ENCODE data around the gene MS4A7. TPM values are rescaled to one million over a fixed set of nuclear protein-coding genes. Genes with fewer than 3 reads are reported as not detected.

Gene MS4A7, protein sequence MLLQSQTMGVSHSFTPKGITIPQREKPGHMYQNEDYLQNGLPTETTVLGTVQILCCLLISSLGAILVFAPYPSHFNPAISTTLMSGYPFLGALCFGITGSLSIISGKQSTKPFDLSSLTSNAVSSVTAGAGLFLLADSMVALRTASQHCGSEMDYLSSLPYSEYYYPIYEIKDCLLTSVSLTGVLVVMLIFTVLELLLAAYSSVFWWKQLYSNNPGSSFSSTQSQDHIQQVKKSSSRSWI
- 3.7 TPM for polyA plus RNA-seq (2013)

DNA sequence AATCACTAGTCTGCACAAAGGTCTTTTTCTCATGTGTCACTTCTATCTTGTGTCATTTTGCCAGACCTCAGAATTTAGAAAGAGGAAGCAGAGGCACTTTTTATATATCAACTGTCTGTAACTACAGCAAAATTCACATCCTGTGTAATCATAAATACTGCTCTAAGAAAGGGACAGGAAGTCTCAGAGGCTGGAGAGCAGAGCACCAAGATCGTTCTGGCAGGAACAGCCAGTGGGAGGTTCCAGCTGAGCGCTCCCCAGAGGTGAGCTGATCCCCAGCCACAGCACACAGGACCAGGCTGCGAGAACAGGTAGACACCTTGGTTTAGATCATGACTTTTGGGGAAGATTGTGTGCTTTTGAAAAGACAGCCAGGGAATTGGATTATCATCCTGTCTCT lies at the start of gene MS4A7:
MS4A7 (plus strand) TSS at position 179 of the 400 bp plus-strand sequence. CDS start 4,610 bp downstream, outside the sequence.
- WGBS (ENCODE audit: insufficient coverage), result 0% methylated on average over 2 of the region's 3 CpGs
- Histone ChIP-seq H3K4me1 (ENCODE audit: control extremely low read depth in 1 of 4, control insufficient read depth in 4 of 4, insufficient read depth in 4 of 4, low read length in 3 of 4) (peaks cover 12 to 41% (median 32%) of the 10 kb centered on the region in 4 experiments), H3K27ac (ENCODE audit: insufficient read depth in 1 of 2, low read depth in 1 of 2, low read length in 2 of 2, poor library complexity in 1 of 2, severe bottlenecking in 2 of 2) (peak within 1 kb of the TSS in 1 of 2 experiments; percentile 63), H3K27me3 (replicated peaks in 2 of 5; ENCODE audit: control insufficient read depth in 4 of 5, insufficient read depth in 5 of 5, low read length in 4 of 5) (no peaks in the 10 kb centered on the region), H3K36me3 (ENCODE audit: control insufficient read depth in 4 of 4, insufficient read depth in 4 of 4, low read length in 3 of 4) (no peaks in the 10 kb centered on the region), H3K4me3 (ENCODE audit: control insufficient read depth in 1 of 7, extremely low read depth in 1 of 7, insufficient read depth in 4 of 7, low read depth in 2 of 7, low read length in 6 of 7) (peak within 1 kb of the TSS in 6 of 7 experiments; percentile 3 to 70 (median 51)), H3K9me3 (ENCODE audit: control extremely low read depth in 1 of 5, control insufficient read depth in 4 of 5, insufficient read depth in 2 of 5, low read depth in 1 of 5, low read length in 4 of 5) (no peaks in the 10 kb centered on the region)
- ChIA-PET POLR2A (no interaction called here), CTCF (interaction anchor here (0.8 to 2.0 kb wide), 6 partner anchors 9 to 239 kb away, joined by 3 to 9 read pairs (median 4); no protein-coding TSS in a partner anchor)
- peak; percentile 67 to 95 (median 91) for DNase-seq

DNA sequence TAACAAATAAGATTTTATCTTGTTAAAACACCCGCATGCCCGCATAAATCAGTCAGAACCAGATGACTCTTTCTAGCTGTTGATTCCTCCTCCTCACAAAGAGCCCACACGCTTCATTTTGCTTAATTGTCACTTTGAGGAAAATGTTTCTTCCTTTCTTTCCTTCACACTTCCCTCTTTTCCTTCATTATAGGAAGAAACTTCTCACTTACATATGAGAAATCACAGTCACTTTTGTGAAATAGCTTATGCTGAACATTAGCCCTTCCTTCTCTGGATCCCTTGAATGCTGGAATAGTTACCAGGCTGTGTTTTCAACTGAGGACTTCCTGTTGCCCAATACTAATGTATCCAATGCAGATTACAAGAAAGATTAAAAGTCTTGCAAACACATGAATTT lies 45.5 kb upstream of the MS4A7 start:
- H3K9me3 ChIP-seq (ENCODE audit: control extremely low read depth in 1 of 5, control insufficient read depth in 4 of 5, insufficient read depth in 2 of 5, low read depth in 1 of 5, low read length in 4 of 5), result no peaks in the 10 kb centered on the region
- no peak overlapping the region for H3K27ac ChIP-seq (ENCODE audit: insufficient read depth in 1 of 2, low read depth in 1 of 2, low read length in 2 of 2, poor library complexity in 1 of 2, severe bottlenecking in 2 of 2)
- peaks cover 4 to 17% (median 7%) of the 10 kb centered on the region in 4 experiments for H3K4me1 ChIP-seq (ENCODE audit: control extremely low read depth in 1 of 4, control insufficient read depth in 4 of 4, insufficient read depth in 4 of 4, low read length in 3 of 4)
- no peak overlapping the region for H3K4me3 ChIP-seq (ENCODE audit: control insufficient read depth in 1 of 7, extremely low read depth in 1 of 7, insufficient read depth in 4 of 7, low read depth in 2 of 7, low read length in 6 of 7)
- ChIA-PET POLR2A (no interaction called here), CTCF (interaction anchor here (0.8 to 5.1 kb wide), 11 partner anchors 11 to 281 kb away, joined by 3 to 28 read pairs (median 6); no protein-coding TSS in a partner anchor)
- H3K27me3 ChIP-seq (replicated peaks in 2 of 5; ENCODE audit: control insufficient read depth in 4 of 5, insufficient read depth in 5 of 5, low read length in 4 of 5), result no peaks in the 10 kb centered on the region
- WGBS (ENCODE audit: insufficient coverage), result 11% methylated on average over 1 of the region's 3 CpGs
- H3K36me3 ChIP-seq (ENCODE audit: control insufficient read depth in 4 of 4, insufficient read depth in 4 of 4, low read length in 3 of 4), result no peaks in the 10 kb centered on the region
- peak in 1 of 3 donors; percentile 26 for DNase-seq

DNA sequence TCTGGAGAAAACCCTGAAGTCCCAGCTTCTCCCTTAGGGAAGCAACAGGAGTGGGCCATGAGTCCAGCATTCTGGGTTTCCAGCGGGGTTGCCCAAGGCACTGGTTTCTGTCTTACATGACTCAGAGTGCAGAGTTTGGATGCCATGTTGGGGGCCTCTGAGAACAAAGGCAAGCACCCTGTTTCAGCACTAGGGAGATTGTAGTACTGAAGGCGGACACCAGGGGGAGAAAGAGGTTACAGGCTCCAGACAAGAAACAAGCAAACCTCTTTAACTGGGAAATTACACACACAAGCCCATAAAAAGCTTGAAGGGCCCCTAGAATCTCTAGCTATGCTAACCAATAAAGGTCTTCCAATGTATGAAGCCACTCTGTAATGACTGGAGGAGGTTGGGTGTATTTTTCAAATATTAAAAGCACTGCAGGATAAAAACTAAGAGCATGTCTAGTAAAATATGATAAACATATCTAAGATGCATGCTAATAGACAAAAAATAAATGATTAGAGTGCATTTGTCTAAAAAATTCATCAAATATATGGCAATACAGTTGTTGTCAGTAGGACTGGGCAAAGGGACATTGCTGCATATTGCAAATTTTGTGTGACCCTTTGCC lies 44.2 kb upstream of the MS4A7 start:
- peak; percentile 85 to 91 (median 86) for DNase-seq
- Histone ChIP-seq H3K4me3 (ENCODE audit: control insufficient read depth in 1 of 7, extremely low read depth in 1 of 7, insufficient read depth in 4 of 7, low read depth in 2 of 7, low read length in 6 of 7) (no peak overlapping the region), H3K9me3 (ENCODE audit: control extremely low read depth in 1 of 5, control insufficient read depth in 4 of 5, insufficient read depth in 2 of 5, low read depth in 1 of 5, low read length in 4 of 5) (no peaks in the 10 kb centered on the region), H3K36me3 (ENCODE audit: control insufficient read depth in 4 of 4, insufficient read depth in 4 of 4, low read length in 3 of 4) (no peaks in the 10 kb centered on the region), H3K4me1 (ENCODE audit: control extremely low read depth in 1 of 4, control insufficient read depth in 4 of 4, insufficient read depth in 4 of 4, low read length in 3 of 4) (peaks cover 4 to 17% (median 7%) of the 10 kb centered on the region in 4 experiments), H3K27ac (ENCODE audit: insufficient read depth in 1 of 2, low read depth in 1 of 2, low read length in 2 of 2, poor library complexity in 1 of 2, severe bottlenecking in 2 of 2) (no peak overlapping the region), H3K27me3 (replicated peaks in 2 of 5; ENCODE audit: control insufficient read depth in 4 of 5, insufficient read depth in 5 of 5, low read length in 4 of 5) (no peaks in the 10 kb centered on the region)
- 67% methylated on average over 1 of the region's 2 CpGs for WGBS (ENCODE audit: insufficient coverage)
- CTCF ChIA-PET, result interaction anchor here (0.6 to 5.1 kb wide), 16 partner anchors 8 to 440 kb away, joined by 3 to 28 read pairs (median 4); no protein-coding TSS in a partner anchor
- POLR2A ChIA-PET, result no interaction called here

DNA sequence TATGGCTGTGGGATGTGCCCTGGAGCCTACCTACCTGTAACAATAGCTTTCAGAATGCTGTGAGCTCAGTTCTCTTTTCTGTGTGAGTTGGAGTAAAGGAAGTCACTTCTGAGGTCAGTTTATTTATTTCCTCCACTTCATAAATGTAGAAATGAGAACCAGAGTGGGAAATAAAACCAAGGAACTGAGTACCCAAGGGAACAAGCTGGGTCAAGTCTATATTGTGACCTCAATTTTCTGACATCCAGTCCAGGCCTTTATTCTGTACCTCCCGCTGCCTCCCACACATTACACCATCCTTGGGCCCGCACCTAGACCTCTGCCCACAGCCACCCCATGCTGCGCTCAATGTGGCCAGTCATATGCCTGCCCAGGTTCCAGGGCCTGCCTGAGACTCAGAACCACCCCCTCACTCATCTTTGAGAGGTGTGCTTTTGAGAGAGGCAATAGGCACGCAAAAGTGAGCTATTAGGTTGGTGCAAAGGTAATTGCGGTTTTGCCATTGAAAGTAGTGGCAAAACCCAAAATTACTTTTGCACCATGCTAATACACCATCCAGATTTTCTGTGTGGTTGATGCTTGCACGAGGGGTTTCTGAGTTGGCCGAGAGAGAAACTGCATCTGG lies 41.5 kb upstream of the MS4A7 start:
- 95% methylated on average over 7 of the region's 7 CpGs for WGBS (ENCODE audit: insufficient coverage)
- no peaks in the 10 kb centered on the region for H3K36me3 ChIP-seq (ENCODE audit: control insufficient read depth in 4 of 4, insufficient read depth in 4 of 4, low read length in 3 of 4)
- no peak overlapping the region for H3K27ac ChIP-seq (ENCODE audit: insufficient read depth in 1 of 2, low read depth in 1 of 2, low read length in 2 of 2, poor library complexity in 1 of 2, severe bottlenecking in 2 of 2)
- H3K9me3 ChIP-seq (ENCODE audit: control extremely low read depth in 1 of 5, control insufficient read depth in 4 of 5, insufficient read depth in 2 of 5, low read depth in 1 of 5, low read length in 4 of 5), result no peaks in the 10 kb centered on the region
- ChIA-PET POLR2A (interaction anchor here (0.6 kb wide), 1 partner anchor 290 kb away, joined by 4 read pairs; no protein-coding TSS in a partner anchor), CTCF (interaction anchor here (0.8 to 5.1 kb wide), 3 partner anchors 9 to 72 kb away, joined by 3 to 28 read pairs (median 10); no protein-coding TSS in a partner anchor)
- H3K4me3 ChIP-seq (ENCODE audit: control insufficient read depth in 1 of 7, extremely low read depth in 1 of 7, insufficient read depth in 4 of 7, low read depth in 2 of 7, low read length in 6 of 7), result no peak overlapping the region
- peaks cover 4 to 17% (median 7%) of the 10 kb centered on the region in 4 experiments for H3K4me1 ChIP-seq (ENCODE audit: control extremely low read depth in 1 of 4, control insufficient read depth in 4 of 4, insufficient read depth in 4 of 4, low read length in 3 of 4)
- H3K27me3 ChIP-seq (replicated peaks in 2 of 5; ENCODE audit: control insufficient read depth in 4 of 5, insufficient read depth in 5 of 5, low read length in 4 of 5), result no peaks in the 10 kb centered on the region
- DNase-seq, result peak in 1 of 3 donors; percentile 10

DNA sequence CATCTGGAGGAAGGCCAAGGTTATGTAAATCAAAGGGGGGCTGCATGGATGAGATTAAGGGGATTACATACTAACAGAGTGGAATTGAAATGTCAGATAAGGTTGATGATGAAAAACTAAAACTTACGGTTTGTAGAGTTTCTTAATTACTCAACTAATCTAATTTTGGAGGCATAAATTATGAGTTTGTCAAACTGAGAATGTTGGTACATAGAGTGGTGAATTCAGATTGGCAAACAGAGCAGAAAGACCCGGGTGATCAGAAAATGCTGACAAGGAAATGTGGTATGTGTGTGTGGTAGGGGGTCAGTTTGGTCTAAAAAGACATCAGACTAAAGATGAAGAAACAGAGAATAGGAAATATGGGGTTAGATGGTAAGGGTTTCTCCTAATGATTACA lies 40.3 kb upstream of the MS4A7 start:
- POLR2A ChIA-PET, result no interaction called here
- WGBS (ENCODE audit: insufficient coverage), result 43% methylated on average over 1 of the region's 2 CpGs
- Histone ChIP-seq H3K27me3 (replicated peaks in 2 of 5; ENCODE audit: control insufficient read depth in 4 of 5, insufficient read depth in 5 of 5, low read length in 4 of 5) (no peaks in the 10 kb centered on the region), H3K27ac (ENCODE audit: insufficient read depth in 1 of 2, low read depth in 1 of 2, low read length in 2 of 2, poor library complexity in 1 of 2, severe bottlenecking in 2 of 2) (no peak overlapping the region), H3K9me3 (ENCODE audit: control extremely low read depth in 1 of 5, control insufficient read depth in 4 of 5, insufficient read depth in 2 of 5, low read depth in 1 of 5, low read length in 4 of 5) (no peaks in the 10 kb centered on the region), H3K4me1 (ENCODE audit: control extremely low read depth in 1 of 4, control insufficient read depth in 4 of 4, insufficient read depth in 4 of 4, low read length in 3 of 4) (peaks cover 4 to 12% (median 5%) of the 10 kb centered on the region in 4 experiments), H3K4me3 (ENCODE audit: control insufficient read depth in 1 of 7, extremely low read depth in 1 of 7, insufficient read depth in 4 of 7, low read depth in 2 of 7, low read length in 6 of 7) (no peak overlapping the region), H3K36me3 (ENCODE audit: control insufficient read depth in 4 of 4, insufficient read depth in 4 of 4, low read length in 3 of 4) (no peaks in the 10 kb centered on the region)
- CTCF ChIA-PET, result no interaction called here
- no peak for DNase-seq

DNA sequence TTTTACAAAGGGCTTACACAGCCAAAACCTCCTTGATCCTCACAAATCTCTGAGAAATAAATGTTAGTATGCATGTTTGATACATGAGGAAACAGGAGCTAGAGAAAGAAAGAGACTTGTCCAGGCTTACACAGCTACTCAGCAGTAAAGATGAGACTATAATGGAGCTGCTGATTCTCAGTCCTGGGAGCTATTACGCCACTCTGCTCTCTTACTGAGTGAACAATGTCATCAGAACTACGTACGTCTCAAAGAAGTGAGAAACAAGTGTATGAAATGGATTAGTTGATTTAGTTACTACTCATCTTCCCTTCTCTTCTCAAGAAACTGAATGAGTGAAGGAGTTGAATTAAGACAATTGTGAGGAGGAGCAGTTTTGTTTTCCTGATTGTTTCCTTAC lies 39.0 kb upstream of the MS4A7 start:
- DNase-seq, result no peak
- H3K4me3 ChIP-seq (ENCODE audit: control insufficient read depth in 1 of 7, extremely low read depth in 1 of 7, insufficient read depth in 4 of 7, low read depth in 2 of 7, low read length in 6 of 7), result no peak overlapping the region
- no CpG with 5 or more reads among the region's 3 CpGs for WGBS (ENCODE audit: insufficient coverage)
- no peaks in the 10 kb centered on the region for H3K36me3 ChIP-seq (ENCODE audit: control insufficient read depth in 4 of 4, insufficient read depth in 4 of 4, low read length in 3 of 4)
- ChIA-PET POLR2A (no interaction called here), CTCF (interaction anchor here (1.0 kb wide), 1 partner anchor 24 kb away, joined by 3 read pairs; no protein-coding TSS in a partner anchor)
- peaks cover 4 to 8% (median 5%) of the 10 kb centered on the region in 4 experiments for H3K4me1 ChIP-seq (ENCODE audit: control extremely low read depth in 1 of 4, control insufficient read depth in 4 of 4, insufficient read depth in 4 of 4, low read length in 3 of 4)
- no peak overlapping the region for H3K27ac ChIP-seq (ENCODE audit: insufficient read depth in 1 of 2, low read depth in 1 of 2, low read length in 2 of 2, poor library complexity in 1 of 2, severe bottlenecking in 2 of 2)
- no peaks in the 10 kb centered on the region for H3K27me3 ChIP-seq (replicated peaks in 2 of 5; ENCODE audit: control insufficient read depth in 4 of 5, insufficient read depth in 5 of 5, low read length in 4 of 5)
- no peaks in the 10 kb centered on the region for H3K9me3 ChIP-seq (ENCODE audit: control extremely low read depth in 1 of 5, control insufficient read depth in 4 of 5, insufficient read depth in 2 of 5, low read depth in 1 of 5, low read length in 4 of 5)
